ENCODE results near the gene STRA6. TPM values are rescaled to one million over a fixed set of nuclear protein-coding genes. Genes with fewer than 3 reads are reported as not detected.

Gene STRA6
- total and polyA plus RNA-seq, 10 donors: 0.47 to 1.8 (median 0.96) TPM; not detected in 3

DNA sequence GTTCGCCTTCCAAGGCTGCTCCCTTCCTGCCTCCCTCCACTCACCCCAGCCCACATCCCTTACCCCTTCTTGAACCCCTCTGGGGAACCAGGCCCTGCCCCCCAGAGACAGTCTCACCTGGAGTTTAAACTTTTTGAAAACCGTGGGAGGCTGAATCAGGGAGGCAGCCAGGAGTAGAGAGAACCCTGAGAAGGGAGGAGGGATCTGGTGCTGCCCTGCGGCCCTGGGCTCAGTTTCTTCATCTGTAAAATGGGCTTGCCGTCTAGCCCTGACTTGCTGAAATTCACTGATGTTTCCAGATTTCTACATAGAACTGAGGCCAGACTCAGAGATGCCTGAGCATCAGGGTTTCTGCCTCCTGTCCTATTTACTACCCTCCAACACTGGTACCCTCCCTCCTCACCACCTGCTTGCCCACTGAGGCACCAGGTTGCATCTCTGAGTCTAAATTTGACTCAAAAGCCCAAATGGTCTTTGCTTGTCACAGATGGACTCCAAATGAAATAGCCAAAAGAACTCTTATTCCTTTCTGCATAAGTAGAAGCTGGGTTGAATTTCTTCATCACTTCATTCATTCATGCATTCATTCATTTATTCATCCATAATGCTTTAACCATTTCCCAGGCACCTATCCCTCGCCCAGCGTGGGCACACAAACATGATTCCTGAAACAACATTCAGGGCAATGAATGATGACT, 11.9 kb upstream of the STRA6 start:
- TF ChIP-seq, protein P1, sequence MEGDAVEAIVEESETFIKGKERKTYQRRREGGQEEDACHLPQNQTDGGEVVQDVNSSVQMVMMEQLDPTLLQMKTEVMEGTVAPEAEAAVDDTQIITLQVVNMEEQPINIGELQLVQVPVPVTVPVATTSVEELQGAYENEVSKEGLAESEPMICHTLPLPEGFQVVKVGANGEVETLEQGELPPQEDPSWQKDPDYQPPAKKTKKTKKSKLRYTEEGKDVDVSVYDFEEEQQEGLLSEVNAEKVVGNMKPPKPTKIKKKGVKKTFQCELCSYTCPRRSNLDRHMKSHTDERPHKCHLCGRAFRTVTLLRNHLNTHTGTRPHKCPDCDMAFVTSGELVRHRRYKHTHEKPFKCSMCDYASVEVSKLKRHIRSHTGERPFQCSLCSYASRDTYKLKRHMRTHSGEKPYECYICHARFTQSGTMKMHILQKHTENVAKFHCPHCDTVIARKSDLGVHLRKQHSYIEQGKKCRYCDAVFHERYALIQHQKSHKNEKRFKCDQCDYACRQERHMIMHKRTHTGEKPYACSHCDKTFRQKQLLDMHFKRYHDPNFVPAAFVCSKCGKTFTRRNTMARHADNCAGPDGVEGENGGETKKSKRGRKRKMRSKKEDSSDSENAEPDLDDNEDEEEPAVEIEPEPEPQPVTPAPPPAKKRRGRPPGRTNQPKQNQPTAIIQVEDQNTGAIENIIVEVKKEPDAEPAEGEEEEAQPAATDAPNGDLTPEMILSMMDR (IDR thresholded peaks at IDR 0.05 in 8 of 11, conservative IDR thresholded peaks at IDR 0.05 in 3 of 11): no peak
- TF ChIP-seq POLR2A (IDR thresholded peaks at IDR 0.05): no peak
- no peak for TF ChIP-seq POLR2AphosphoS5 (IDR thresholded peaks at IDR 0.05)
- WGBS, 5 donors: 72 to 87% (median 77%) methylated on average over 6 of the region's 6 CpGs
- no peak for DNase-seq
- Histone ChIP-seq H3K36me3 (no peaks in the 10 kb centered on the region), H3K9me3 (no peaks in the 10 kb centered on the region), H3K4me3 (no peak overlapping the region), H3K4me1 (peaks cover 0 to 8% (median 0%) of the 10 kb centered on the region in 6 donors), H3K27me3 (replicated peaks in 1 of 7) (peaks cover 0 to 25% (median 0%) of the 10 kb centered on the region in 7 donors), H3K27ac (no peak overlapping the region)
- intact Hi-C loops (cut with DNase I; ENCODE audit: low total_unique reads): no loop called here

GRCh38 chr15:74213858-74214284, 11.3 kb upstream of the STRA6 start:
- intact Hi-C loops (cut with DNase I; ENCODE audit: low total_unique reads): no loop called here
- TF ChIP-seq POLR2A (IDR thresholded peaks at IDR 0.05): no peak
- TF ChIP-seq POLR2AphosphoS5 (IDR thresholded peaks at IDR 0.05): no peak
- TF ChIP-seq, protein P1 (IDR thresholded peaks at IDR 0.05 in 8 of 11, conservative IDR thresholded peaks at IDR 0.05 in 3 of 11): no peak

DNA sequence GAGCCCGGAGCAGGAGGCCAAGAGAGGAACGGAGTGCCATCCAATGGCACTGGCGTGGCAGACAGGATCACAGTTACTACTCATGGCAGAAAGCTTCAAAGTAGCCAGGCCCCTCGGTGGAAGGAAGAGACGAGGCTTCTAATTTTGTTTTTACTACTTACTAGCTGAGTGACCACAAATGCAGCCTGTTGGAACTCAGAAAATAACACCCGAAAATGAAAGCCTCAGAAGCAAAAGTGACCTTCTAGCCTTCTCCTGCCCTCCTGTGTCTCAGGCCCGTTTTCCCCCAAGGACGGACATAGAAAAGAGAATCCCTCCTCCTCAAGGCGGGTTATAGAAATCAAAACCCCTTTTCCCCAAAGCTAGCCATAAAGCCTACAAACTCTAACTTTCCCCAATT, 9.9 kb upstream of the STRA6 start:
- intact Hi-C loops (cut with DNase I; ENCODE audit: low total_unique reads): no loop called here
- no peak overlapping the region for H3K4me3 ChIP-seq
- peaks cover 0 to 29% (median 0%) of the 10 kb centered on the region in 7 donors for H3K27me3 ChIP-seq (replicated peaks in 1 of 7)
- H3K4me1 ChIP-seq: peaks cover 0 to 18% (median 1%) of the 10 kb centered on the region in 6 donors
- H3K27ac ChIP-seq: no peak overlapping the region
- 80 to 87% (median 81%) methylated on average over 9 of the region's 9 CpGs for WGBS, 5 donors
- TF ChIP-seq POLR2AphosphoS5 (IDR thresholded peaks at IDR 0.05) (no peak), POLR2A (IDR thresholded peaks at IDR 0.05) (no peak)
- TF ChIP-seq, protein P1 (IDR thresholded peaks at IDR 0.05 in 8 of 11, conservative IDR thresholded peaks at IDR 0.05 in 3 of 11): no peak
- no peaks in the 10 kb centered on the region for H3K9me3 ChIP-seq
- no peaks in the 10 kb centered on the region for H3K36me3 ChIP-seq
- no peak for DNase-seq

More at GRCh38 chr15:74213858-74214284, 11.3 kb upstream of the STRA6 start:
- H3K4me1 ChIP-seq: peaks cover 0 to 14% (median under 1%) of the 10 kb centered on the region in 6 donors
- no peaks in the 10 kb centered on the region for H3K9me3 ChIP-seq
- no peak for DNase-seq
- no peak overlapping the region for H3K4me3 ChIP-seq
- H3K27me3 ChIP-seq (replicated peaks in 1 of 7): peaks cover 0 to 26% (median 0%) of the 10 kb centered on the region in 7 donors
- no peaks in the 10 kb centered on the region for H3K36me3 ChIP-seq
- H3K27ac ChIP-seq: no peak overlapping the region
- 54 to 70% (median 62%) methylated on average over 7 of the region's 7 CpGs for WGBS, 5 donors

DNA sequence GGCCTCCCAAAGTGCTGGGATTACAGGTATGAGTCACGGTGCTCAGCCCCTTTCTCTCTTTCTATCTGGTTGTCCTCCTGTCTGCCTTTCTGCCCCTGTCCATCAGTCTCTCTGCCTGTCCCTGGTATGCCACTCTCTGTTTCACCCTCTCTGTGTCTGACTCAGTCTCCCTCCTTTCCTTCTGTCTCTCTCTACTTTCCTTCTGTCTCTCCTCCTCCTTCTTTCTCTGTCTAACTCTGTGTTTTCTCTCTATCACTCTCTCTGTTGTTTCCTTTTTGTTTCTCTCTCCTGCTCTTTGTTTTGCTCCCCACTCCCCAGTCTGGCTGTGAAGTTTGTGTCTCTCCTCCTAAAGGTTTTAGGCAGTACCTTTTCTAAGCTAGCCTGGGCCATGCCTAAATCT, 9.1 kb upstream of the STRA6 start:
- TF ChIP-seq POLR2AphosphoS5 (IDR thresholded peaks at IDR 0.05): no peak
- TF ChIP-seq, protein P1 (IDR thresholded peaks at IDR 0.05 in 8 of 11, conservative IDR thresholded peaks at IDR 0.05 in 3 of 11): no peak
- no peak for TF ChIP-seq POLR2A (IDR thresholded peaks at IDR 0.05)
- Histone ChIP-seq H3K4me3 (no peak overlapping the region), H3K36me3 (no peaks in the 10 kb centered on the region), H3K9me3 (no peaks in the 10 kb centered on the region), H3K27me3 (replicated peaks in 1 of 7) (peaks cover 0 to 29% (median 0%) of the 10 kb centered on the region in 7 donors), H3K4me1 (peaks cover 0 to 26% (median 1%) of the 10 kb centered on the region in 6 donors), H3K27ac (no peak overlapping the region)
- DNase-seq: no peak
- intact Hi-C loops (cut with DNase I; ENCODE audit: low total_unique reads): no loop called here
- 88 to 100% (median 91%) methylated on average over 1 of the region's 1 CpG for WGBS, 5 donors

Data from spleen (tissue), 11 donors.